Stimulated activated CD4-positive, alpha-beta T cell treated with anti-CD3 and anti-CD28 coated beads, Interleukin-1b, Interleukin-23, amount 100 ng/mL, for 1 hour (primary cell): ENCODE data around the gene PEMT.

Experiments
- DNase-seq, 2 donors: peaks; one replicate each; pipeline ENCODE4 v3.0.0-alpha.2; 2020; ENCODE audit warnings: low read depth in 2 of 2

PEMT gene

DNA sequence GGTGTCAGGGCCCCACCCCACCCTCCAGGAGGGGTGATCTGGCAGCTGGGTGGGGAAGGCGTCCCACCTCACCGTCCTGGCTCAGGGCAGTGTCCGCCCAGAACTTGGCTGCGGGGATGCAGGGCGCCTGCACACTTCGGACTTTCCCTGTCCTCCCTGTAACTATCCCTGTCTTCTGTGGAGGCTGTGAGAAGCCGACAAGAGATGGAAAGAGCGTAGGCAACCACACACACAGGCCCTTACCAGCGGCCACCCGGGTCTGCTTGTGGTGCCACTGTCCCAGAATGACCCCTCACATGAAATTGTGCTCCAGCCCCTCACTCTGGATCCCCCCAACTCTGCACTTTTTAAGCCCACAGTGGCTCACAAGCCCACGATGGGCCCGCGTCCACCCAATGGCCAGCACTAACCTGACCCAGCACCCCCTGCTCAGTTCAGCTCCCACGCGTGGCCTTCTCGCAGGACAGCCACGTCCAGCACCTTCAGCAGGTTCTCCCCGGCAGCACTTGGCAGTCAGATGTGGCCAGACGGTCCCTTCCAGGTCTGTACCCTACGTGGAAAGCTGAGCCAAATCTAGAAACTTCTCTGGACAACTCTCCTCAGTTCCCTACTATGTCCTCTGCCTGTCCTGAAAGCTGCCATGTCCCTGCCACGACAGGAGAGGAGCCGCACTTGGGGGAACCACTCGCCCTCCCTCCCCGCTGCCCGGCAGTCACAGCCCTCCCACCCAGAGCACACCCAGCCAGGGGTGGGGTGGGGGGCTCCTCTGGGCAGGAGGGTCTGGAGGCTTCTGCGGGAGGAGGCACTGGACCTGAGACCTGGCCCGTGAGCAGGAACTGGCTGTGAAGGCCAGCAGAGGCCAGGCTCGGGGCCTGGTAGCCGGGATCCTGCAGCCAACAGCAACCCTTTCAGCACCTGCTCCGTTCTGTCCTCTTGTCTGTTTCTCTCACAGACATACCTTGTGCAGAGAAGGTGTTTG lies 38.0 kb downstream of the PEMT start:
- DNase-seq: no peak

DNA sequence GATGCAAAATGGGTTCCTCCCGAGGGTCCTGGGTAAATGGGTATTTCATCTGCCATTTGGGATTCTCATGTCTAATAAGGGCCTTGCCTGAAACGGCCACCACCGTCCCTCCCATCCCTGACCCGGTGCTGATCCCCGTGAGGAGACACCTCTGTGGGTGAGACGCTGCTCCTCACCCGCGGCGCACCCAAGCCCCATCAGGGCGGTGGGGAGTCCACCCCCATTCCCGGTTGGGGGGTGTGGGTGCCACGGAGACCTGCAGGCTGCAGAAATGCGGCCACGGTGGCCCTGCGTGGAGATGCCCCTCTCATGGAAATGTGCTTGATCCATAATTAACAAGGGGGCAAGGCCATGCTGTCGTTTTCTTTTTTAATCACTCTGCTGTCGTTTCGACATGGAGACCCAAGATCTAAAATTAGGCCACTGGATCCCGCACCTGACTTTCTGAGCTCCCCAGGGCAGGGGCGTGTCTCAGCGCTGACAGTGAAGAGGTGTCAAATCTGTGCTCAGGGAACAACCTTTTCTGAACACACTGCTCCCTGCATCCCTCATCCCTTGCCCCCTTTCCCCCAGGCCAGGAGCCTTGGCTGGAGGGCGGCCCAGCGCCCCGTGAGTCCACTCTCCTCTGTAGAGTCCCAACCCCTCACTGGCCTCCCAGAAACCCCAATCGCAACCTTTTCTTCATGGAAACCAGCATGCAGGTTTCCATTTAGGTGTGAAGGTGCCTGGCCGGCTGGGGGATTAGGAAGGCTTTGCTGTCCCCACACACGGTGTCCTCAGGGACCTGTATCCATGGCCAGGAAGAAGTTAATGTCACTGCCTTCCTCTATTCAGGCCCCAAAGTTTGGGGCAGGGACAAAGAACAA lies 38.9 kb downstream of the PEMT start:
- DNase-seq: no peak

GRCh38 chr17:17551361-17551760 lies 40.1 kb downstream of the PEMT start:
- DNase-seq: no peak

DNA sequence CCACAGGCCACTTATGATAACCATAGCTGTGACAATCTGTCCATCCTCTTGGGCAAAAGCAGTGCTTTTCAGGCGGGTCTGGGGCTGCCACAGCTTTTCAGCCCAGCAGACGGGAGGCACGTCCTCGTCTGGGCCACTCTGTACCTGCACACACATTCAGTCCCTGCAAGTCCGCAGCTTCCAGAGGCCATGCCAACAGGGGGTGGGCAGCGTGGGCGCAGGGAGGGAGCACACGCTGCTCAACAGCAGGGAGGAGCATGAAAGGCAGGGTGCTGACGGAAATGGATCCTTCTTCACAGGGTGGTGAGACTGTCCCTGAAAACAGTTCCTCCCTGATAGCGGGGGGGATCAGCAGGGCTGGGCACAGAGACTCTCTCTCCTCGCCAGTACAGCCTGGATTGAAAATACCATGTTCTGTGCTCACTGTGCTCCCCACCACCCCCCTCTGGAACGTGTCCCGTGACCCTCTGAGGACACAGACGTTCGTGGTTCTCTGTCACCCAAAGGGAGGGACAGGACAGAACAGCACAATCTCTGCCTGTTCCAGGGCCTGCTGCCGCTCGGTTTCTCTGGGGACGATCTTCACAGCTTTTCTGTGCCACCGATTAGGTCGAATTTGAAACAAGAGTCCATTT lies 41.7 kb downstream of the PEMT start:
- no peak for DNase-seq

DNA sequence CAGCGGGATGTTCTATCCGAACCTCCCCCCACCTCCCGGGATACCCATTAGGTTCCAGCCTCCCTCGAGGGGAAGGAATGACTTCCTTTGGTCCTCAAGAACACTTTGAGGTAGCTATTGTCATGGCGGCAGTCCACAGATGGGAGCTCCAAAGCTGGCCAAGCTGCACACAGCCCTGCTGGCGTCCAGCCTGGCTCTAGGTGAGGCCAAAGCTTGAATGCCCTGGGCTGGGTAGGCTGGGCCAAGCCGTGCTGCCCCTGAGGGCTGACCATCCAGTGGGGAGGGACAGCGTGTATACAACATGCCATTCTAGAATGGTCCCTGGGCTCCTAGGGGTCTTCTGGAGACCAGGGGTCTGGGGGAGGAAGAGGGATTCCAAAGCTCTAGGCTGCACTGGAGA lies 43.5 kb downstream of the PEMT start:
- no peak for DNase-seq

GRCh38 chr17:17547210-17547764 lies 44.2 kb downstream of the PEMT start:
- DNase-seq: no peak

DNA sequence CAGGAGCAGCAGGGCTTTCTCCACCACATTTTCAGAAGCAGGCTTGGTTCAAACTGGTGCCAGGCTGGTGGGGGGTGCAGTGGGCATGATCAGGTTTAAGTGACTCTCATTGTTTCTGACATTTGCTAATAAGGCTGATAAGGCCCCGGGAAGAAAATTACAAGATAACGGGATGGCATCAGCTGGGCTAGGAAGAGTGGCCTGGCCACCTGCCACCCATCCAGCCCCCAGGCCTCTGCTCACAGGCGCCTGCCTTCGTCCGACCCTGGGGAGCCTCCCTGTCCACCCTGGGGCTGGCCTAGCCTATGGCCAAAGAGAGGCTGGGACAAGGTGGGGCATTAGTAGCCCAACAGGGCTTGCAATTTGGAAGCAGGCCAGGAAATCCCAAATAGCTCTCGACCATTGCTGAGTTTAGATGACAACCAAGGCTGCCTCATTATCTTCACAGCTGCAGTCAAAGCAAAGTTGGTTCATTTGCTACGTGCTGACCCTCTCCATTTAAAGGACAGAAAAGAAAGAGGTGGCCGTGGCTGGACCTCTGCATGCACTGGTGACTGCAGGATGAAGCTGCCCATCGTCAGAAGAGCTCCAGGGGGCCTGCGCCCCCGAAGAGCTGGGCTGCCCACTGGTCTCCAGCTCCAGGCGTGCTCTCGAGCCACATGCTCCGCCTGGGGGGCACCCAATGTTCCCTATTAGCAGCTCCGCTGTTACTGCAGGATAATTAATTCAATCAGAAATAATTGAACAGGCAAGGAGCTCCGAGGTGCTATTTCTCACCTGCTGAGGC lies 44.9 kb downstream of the PEMT start:
- no peak for DNase-seq

DNA sequence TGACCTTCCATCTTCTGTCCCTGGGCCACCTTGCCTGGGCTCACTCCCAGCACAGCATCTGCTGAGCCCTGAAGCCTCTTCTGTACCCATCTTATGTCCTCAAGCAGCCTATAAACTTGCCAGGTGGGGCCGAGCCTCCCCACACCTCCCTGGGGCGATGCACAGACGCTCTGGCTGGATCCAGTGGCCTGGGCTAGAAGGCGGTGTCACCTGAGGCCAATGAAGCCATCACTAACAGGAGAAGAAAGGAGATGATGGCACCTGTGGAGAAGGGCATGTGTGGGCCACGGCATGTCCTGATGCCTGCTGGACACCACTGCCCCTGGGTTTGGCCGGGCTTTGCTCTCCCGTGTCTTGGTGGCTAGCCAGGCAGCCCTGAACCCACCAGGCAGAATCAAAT lies 45.5 kb downstream of the PEMT start:
- DNase-seq: no peak

- no peak for DNase-seq
These were observed 46.3 kb downstream of the PEMT start for GRCh38 chr17:17545031-17545820.

GRCh38 chr17:17542906-17543635 lies 48.4 kb downstream of the PEMT start:
- DNase-seq: no peak

DNA sequence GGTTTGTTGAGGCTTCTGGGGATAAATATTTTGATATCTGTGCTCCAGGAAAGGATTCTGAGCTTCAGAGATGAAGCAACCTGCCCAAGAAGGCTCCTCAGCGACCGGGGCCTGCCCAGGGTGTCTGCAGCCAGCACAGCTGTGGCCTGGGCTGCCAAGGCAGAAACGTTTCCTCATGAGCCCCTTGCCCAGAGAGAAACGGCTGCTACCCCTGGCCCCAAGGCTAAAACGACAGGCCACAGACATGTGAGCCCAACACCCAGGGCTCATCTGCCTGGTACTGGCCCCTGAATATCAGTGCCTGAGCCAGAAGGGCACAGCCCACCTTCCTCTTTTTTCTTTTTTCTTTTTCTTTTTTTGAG lies 49.9 kb downstream of the PEMT start:
- no peak for DNase-seq

GRCh38 chr17:17540935-17541639 lies 50.4 kb downstream of the PEMT start:
- DNase-seq: no peak

DNA sequence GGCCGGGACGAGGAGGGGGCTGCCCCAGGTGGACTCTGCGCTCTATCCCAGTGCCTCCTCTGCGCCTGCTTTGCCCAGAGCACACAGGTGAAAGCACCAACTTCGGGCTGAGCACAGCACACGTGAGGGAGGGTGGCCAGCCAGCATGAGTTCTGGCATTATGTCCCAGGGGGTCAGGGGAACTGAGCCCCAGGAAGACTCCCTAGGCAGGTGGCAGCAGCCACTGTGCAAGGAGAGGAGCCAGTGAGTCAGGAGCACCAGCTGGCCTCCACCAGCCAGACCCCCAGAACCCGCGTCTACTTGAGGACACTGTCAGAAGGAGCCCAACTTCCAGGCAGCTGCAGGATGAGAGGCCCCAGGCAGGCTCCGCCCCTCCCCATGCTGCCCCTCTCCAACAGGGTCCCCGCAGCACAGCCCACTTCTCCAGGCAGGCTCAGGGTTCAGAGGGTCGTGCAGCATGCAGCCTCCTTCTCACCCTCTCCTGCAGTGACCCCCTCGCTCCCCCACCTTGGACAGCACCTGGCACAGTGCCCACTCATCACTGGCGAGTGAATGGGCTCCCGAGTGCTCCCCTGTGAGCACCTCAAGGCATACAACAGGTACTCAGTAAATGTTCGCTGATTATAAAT lies 51.1 kb downstream of the PEMT start:
- DNase-seq: no peak

DNA sequence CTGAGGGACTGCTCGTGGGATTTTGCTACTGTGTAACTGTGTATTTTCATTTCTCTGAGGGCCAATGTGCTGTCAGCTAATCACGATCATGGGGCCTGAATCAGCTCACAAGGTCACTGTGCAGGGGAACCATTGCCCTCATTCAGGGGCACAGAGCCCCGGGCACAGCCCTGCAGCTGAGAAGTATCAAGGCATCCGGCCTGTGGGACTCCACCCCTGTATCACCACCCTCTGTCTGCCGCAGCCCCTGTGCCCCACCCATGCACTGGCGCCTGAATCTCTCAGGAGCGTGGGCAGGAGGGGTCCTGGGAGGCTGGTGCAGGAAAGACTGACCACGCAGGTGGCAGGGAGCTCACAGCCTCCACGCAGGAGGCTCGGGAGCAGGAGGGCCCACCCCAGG lies 51.9 kb downstream of the PEMT start:
- DNase-seq: no peak

DNA sequence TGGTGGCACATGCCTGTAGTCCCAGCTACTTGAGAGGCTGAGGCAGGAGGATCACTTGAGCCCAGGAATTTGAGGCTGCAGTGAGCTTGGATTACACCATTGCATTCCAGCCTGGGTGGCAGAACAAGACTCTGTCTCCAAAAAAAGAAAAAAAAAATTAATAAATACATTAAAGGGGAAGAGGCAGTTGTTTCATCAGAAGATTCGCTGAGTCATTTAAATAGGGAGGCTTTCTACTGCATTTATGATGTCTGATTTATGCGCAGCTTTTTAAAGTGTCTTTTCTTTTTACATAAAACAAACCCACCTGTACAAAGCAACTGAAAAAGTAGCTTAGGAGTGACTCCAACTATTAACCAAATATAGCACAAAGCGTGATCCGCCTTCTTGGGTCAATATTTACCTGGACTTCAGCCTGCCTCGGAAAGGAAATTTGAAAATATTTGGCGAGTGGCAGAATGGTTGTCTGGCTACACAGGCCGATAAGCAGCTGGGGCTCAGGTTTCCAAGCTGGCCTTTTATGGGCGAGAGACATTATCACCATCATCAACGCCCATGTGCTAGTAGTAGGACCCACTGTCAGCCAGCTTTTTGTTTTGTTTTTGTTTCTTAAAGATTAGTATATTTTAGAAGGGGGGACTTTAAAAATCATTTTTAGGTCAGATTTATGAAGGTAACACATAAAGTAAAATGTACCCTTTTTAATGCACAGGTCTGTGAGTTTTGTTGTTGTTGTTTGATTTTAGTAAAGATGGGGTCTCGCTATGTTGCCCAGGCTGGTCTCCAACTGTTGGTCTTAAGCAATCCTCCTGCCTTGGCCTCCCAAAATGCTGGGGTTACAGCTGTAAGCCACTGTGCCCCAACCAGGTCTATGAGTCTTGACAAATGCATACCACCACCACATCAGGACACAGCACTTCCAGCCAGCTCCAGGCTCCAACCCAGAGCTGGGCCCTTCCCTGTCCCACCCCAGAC lies 52.8 kb downstream of the PEMT start:
- DNase-seq: no peak

GRCh38 chr17:17537311-17538099 lies 54.0 kb downstream of the PEMT start:
- no peak for DNase-seq

DNA sequence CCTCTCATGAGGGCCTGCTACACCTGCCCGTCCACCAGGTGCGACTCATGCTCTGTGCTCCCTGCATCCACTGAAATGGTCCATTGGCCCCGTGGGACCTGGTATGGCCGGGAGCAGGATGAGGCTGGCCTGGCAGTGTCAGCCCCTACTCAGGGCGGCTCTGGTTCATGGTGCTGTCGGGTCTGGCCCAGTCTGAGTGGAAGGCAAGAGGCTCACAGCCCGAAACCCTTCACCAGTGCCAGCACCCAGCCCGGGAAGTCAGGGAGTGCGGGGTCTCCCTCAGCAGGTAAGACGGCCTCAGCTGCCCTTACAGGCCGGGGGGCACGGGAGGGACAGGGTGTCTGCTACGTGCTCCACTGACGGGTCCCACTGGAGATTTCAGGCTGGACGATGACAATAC lies 54.8 kb downstream of the PEMT start:
- DNase-seq: no peak
